ENCODE data around the gene KRT71.

Gene KRT71

GRCh38 chr12:52559979-52560378, 7.0 kb upstream of the KRT71 start:
- Mint-ChIP-seq H3K4me3 (no peak overlapping the region), H3K4me1 (ENCODE audit: low read depth) (peaks cover 7% of the 10 kb centered on the region), H3K27ac (no peak overlapping the region)

GRCh38 chr12:52558781-52559445, 6.0 kb upstream of the KRT71 start:
- Mint-ChIP-seq H3K27ac (no peak overlapping the region), H3K4me1 (ENCODE audit: low read depth) (peaks cover 7% of the 10 kb centered on the region), H3K4me3 (no peak overlapping the region), H3K36me3 (ENCODE audit: low read depth) (no peaks in the 10 kb centered on the region), H3K27me3 (peaks cover 6% of the 10 kb centered on the region), H3K9me3 (no peaks in the 10 kb centered on the region)

More at GRCh38 chr12:52559979-52560378, 7.0 kb upstream of the KRT71 start:
- H3K27me3 Mint-ChIP-seq: peaks cover 6% of the 10 kb centered on the region
- H3K36me3 Mint-ChIP-seq (ENCODE audit: low read depth): no peaks in the 10 kb centered on the region
- no peaks in the 10 kb centered on the region for H3K9me3 Mint-ChIP-seq

- no peak overlapping the region for H3K4me3 Mint-ChIP-seq
- peaks cover 6% of the 10 kb centered on the region for H3K27me3 Mint-ChIP-seq
- H3K4me1 Mint-ChIP-seq (ENCODE audit: low read depth): peaks cover 7% of the 10 kb centered on the region
- H3K9me3 Mint-ChIP-seq: no peaks in the 10 kb centered on the region
- no peak overlapping the region for H3K27ac Mint-ChIP-seq
- no peaks in the 10 kb centered on the region for H3K36me3 Mint-ChIP-seq (ENCODE audit: low read depth)
These were observed 4.5 kb upstream of the KRT71 start for GRCh38 chr12:52557476-52557875.

- H3K4me3 Mint-ChIP-seq: no peak overlapping the region
- H3K4me1 Mint-ChIP-seq (ENCODE audit: low read depth): peaks cover 7% of the 10 kb centered on the region
- no peak overlapping the region for H3K27ac Mint-ChIP-seq
- no peaks in the 10 kb centered on the region for H3K9me3 Mint-ChIP-seq
- H3K36me3 Mint-ChIP-seq (ENCODE audit: low read depth): no peaks in the 10 kb centered on the region
- peaks cover 9% of the 10 kb centered on the region for H3K27me3 Mint-ChIP-seq
These were observed 2.6 kb upstream of the KRT71 start for GRCh38 chr12:52555577-52555976.

- H3K4me1 Mint-ChIP-seq (ENCODE audit: low read depth): no peaks in the 10 kb centered on the region
- H3K4me3 Mint-ChIP-seq: no peak overlapping the region
- no peak overlapping the region for H3K27ac Mint-ChIP-seq
- H3K27me3 Mint-ChIP-seq: peaks cover 4% of the 10 kb centered on the region
- H3K36me3 Mint-ChIP-seq (ENCODE audit: low read depth): no peaks in the 10 kb centered on the region
- H3K9me3 Mint-ChIP-seq: no peaks in the 10 kb centered on the region
These were observed 890 bp downstream of the KRT71 start for GRCh38 chr12:52552055-52552454.

- Mint-ChIP-seq H3K27ac (no peak overlapping the region), H3K4me1 (ENCODE audit: low read depth) (no peaks in the 10 kb centered on the region), H3K36me3 (ENCODE audit: low read depth) (no peaks in the 10 kb centered on the region), H3K4me3 (no peak overlapping the region), H3K27me3 (peaks cover 4% of the 10 kb centered on the region), H3K9me3 (no peaks in the 10 kb centered on the region)
These were observed 1.6 kb downstream of the KRT71 start for GRCh38 chr12:52551216-52551865.

GRCh38 chr12:52546126-52546525, 6.8 kb downstream of the KRT71 start:
- no peaks in the 10 kb centered on the region for H3K9me3 Mint-ChIP-seq
- peaks cover 6% of the 10 kb centered on the region for H3K4me1 Mint-ChIP-seq (ENCODE audit: low read depth)
- H3K36me3 Mint-ChIP-seq (ENCODE audit: low read depth): no peaks in the 10 kb centered on the region
- no peaks in the 10 kb centered on the region for H3K27me3 Mint-ChIP-seq
- no peak overlapping the region for H3K27ac Mint-ChIP-seq
- H3K4me3 Mint-ChIP-seq: no peak overlapping the region

GRCh38 chr12:52543985-52544883, 8.7 kb downstream of the KRT71 start:
- no peaks in the 10 kb centered on the region for H3K9me3 Mint-ChIP-seq
- no peaks in the 10 kb centered on the region for H3K27me3 Mint-ChIP-seq
- no peak overlapping the region for H3K27ac Mint-ChIP-seq
- H3K4me1 Mint-ChIP-seq (ENCODE audit: low read depth): peaks cover 6% of the 10 kb centered on the region
- H3K36me3 Mint-ChIP-seq (ENCODE audit: low read depth): no peaks in the 10 kb centered on the region
- H3K4me3 Mint-ChIP-seq: no peak overlapping the region

- Mint-ChIP-seq H3K27me3 (no peaks in the 10 kb centered on the region), H3K4me1 (ENCODE audit: low read depth) (peaks cover 6% of the 10 kb centered on the region), H3K9me3 (no peaks in the 10 kb centered on the region), H3K27ac (no peak overlapping the region), H3K36me3 (ENCODE audit: low read depth) (no peaks in the 10 kb centered on the region), H3K4me3 (no peak overlapping the region)
These were observed 10.1 kb downstream of the KRT71 start for GRCh38 chr12:52542785-52543318.

- peaks cover 6% of the 10 kb centered on the region for H3K4me1 Mint-ChIP-seq (ENCODE audit: low read depth)
- H3K9me3 Mint-ChIP-seq: no peaks in the 10 kb centered on the region
- no peaks in the 10 kb centered on the region for H3K27me3 Mint-ChIP-seq
- H3K4me3 Mint-ChIP-seq: no peak overlapping the region
- no peak overlapping the region for H3K27ac Mint-ChIP-seq
- H3K36me3 Mint-ChIP-seq (ENCODE audit: low read depth): no peaks in the 10 kb centered on the region
These were observed 10.8 kb downstream of the KRT71 start for GRCh38 chr12:52542157-52542556.

- Mint-ChIP-seq H3K4me1 (ENCODE audit: low read depth) (peaks cover 6% of the 10 kb centered on the region), H3K27me3 (no peaks in the 10 kb centered on the region), H3K27ac (no peak overlapping the region), H3K9me3 (no peaks in the 10 kb centered on the region), H3K4me3 (no peak overlapping the region), H3K36me3 (ENCODE audit: low read depth) (no peaks in the 10 kb centered on the region)
These were observed 11.2 kb downstream of the KRT71 start for GRCh38 chr12:52541709-52542108.

GRCh38 chr12:52540531-52540930, 12.4 kb downstream of the KRT71 start:
- H3K4me3 Mint-ChIP-seq: no peak overlapping the region

GRCh38 chr12:52539821-52540173, 13.1 kb downstream of the KRT71 start:
- Mint-ChIP-seq H3K36me3 (ENCODE audit: low read depth) (no peaks in the 10 kb centered on the region), H3K4me3 (no peak overlapping the region), H3K9me3 (no peaks in the 10 kb centered on the region), H3K27ac (no peak overlapping the region), H3K27me3 (no peaks in the 10 kb centered on the region), H3K4me1 (ENCODE audit: low read depth) (peaks cover 6% of the 10 kb centered on the region)

More at GRCh38 chr12:52540531-52540930, 12.4 kb downstream of the KRT71 start:
- no peaks in the 10 kb centered on the region for H3K36me3 Mint-ChIP-seq (ENCODE audit: low read depth)
- no peak overlapping the region for H3K27ac Mint-ChIP-seq
- H3K4me1 Mint-ChIP-seq (ENCODE audit: low read depth): peaks cover 6% of the 10 kb centered on the region
- H3K9me3 Mint-ChIP-seq: no peaks in the 10 kb centered on the region
- H3K27me3 Mint-ChIP-seq: no peaks in the 10 kb centered on the region

- Mint-ChIP-seq H3K27me3 (no peaks in the 10 kb centered on the region), H3K27ac (no peak overlapping the region), H3K9me3 (no peaks in the 10 kb centered on the region), H3K4me1 (ENCODE audit: low read depth) (peaks cover 6% of the 10 kb centered on the region), H3K36me3 (ENCODE audit: low read depth) (no peaks in the 10 kb centered on the region), H3K4me3 (no peak overlapping the region)
These were observed 13.7 kb downstream of the KRT71 start for GRCh38 chr12:52539083-52539820.

All from stimulated activated naive CD8-positive, alpha-beta T cell treated with anti-CD3 and anti-CD28 coated beads, Interleukin-15, Interleukin-2, amounts not matched to agents 100 ng/mL and 50 ng/mL, for 24 hours (primary cell).